Adrenal gland (tissue), 5 donors: ENCODE measurements around the gene CEBPG.

Experiments
- CTCF ChIP-seq, 6 experiments: fragments of 450-650 bp in 4 of 6; fragments of 200-600 bp in 2 of 6; sonication (generic) in 1 of 6; IDR thresholded peaks; 1 replicate in 5 of 6; 2 replicates in 1 of 6; pipeline versions ENCODE4 v1.5.1 to v1.8.0; 2016 to 2021; ENCODE audit warnings: antibody characterized with exemption in 6 of 6, mild to moderate bottlenecking in 2 of 6, moderate library complexity in 1 of 6
- POLR2A ChIP-seq, 2 donors: fragments of 450-650 bp; IDR thresholded peaks; one replicate each; pipeline ENCODE4 v1.6.1; 2017; ENCODE audit warnings: antibody characterized with exemption in 2 of 2, mild to moderate bottlenecking in 2 of 2, moderate library complexity in 1 of 2
- donor health status: DM: no; HTN: no; CAD: no.

DNA sequence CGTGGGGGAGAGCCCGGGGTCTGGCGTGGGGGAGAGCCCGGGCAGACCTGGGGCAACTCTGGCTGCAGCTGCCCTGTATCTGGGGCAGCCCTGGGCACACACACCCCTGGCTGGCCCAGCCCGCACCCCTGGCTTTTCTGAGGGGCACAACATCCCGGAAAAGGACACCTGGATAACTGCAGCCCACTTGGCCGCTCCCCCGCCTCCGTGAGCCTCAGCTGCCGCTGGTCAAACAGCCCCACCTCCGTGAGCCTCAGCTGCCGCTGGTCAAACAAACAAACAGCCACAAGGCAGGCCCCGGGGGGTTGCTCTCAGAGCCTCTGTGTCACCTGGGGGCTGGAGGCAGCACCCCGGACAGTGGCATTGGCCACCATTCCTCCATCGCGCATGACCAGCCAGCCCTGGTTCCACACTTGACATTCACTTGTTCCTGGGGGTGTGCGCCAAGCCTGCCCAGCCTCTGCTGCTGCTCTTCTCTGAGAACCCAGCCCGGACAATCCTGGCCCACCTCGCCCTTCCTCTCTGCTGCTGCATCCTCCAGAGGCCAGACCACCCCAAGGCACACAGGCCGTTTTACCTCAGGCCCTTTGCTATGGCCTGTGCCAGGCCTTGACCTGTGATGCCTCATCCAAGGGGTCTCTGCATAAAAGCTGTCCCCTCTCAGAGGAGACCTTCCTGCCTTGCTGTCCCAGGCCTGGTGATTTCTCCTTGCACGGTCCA lies 19.9 kb downstream of the CEBPG start:
- no peak for TF ChIP-seq CTCF (IDR thresholded peaks at IDR 0.05)
- TF ChIP-seq POLR2A (IDR thresholded peaks at IDR 0.05), result no peak
